ENCODE results near the gene ABCD1.
"Not testable (repeated sequence)": the region's sequence is repeated elsewhere in the genome, so short reads cannot be mapped to it uniquely, and the experiment has no call there.

ABCD1 gene

GRCh38 chrX:153734871-153735270 is 10.2 kb downstream of the ABCD1 start:
- DNase-seq (ENCODE audit: low spot score): no peak

- DNase-seq (ENCODE audit: low spot score): no peak
Observed at GRCh38 chrX:153735274-153735673, 10.6 kb downstream of the ABCD1 start.

- DNase-seq (ENCODE audit: low spot score): no peak
Observed at GRCh38 chrX:153736071-153736820, 11.6 kb downstream of the ABCD1 start.

- no peak for DNase-seq (ENCODE audit: low spot score)
Observed at GRCh38 chrX:153736871-153737441, 12.3 kb downstream of the ABCD1 start.

- no peak for DNase-seq (ENCODE audit: low spot score)
Observed at GRCh38 chrX:153738056-153738605, 13.5 kb downstream of the ABCD1 start.

- DNase-seq (ENCODE audit: low spot score): no peak
Observed at GRCh38 chrX:153739754-153740486, 15.3 kb downstream of the ABCD1 start.

- no peak for DNase-seq (ENCODE audit: low spot score)
Observed at GRCh38 chrX:153740631-153741222, 16.1 kb downstream of the ABCD1 start.

- no peak for DNase-seq (ENCODE audit: low spot score)
Observed at GRCh38 chrX:153741446-153741845, 16.8 kb downstream of the ABCD1 start.

- not testable (repeated sequence) for DNase-seq (ENCODE audit: low spot score)
Observed at GRCh38 chrX:153742111-153742510, 17.5 kb downstream of the ABCD1 start.

- DNase-seq (ENCODE audit: low spot score): not testable (repeated sequence)
Observed at GRCh38 chrX:153742796-153743467, 18.3 kb downstream of the ABCD1 start.

GRCh38 chrX:153743468-153744209 is 19.0 kb downstream of the ABCD1 start:
- not testable (repeated sequence) for DNase-seq (ENCODE audit: low spot score)

GRCh38 chrX:153744210-153745066 is 19.8 kb downstream of the ABCD1 start:
- no peak for DNase-seq (ENCODE audit: low spot score)

GRCh38 chrX:153745067-153745433 is 20.4 kb downstream of the ABCD1 start:
- not testable (repeated sequence) for DNase-seq (ENCODE audit: low spot score)

- DNase-seq (ENCODE audit: low spot score): no peak
Observed at GRCh38 chrX:153746359-153746758, 21.7 kb downstream of the ABCD1 start.

GRCh38 chrX:153746991-153747390 is 22.3 kb downstream of the ABCD1 start:
- not testable (repeated sequence) for DNase-seq (ENCODE audit: low spot score)

- not testable (repeated sequence) for DNase-seq (ENCODE audit: low spot score)
Observed at GRCh38 chrX:153749017-153749416, 24.4 kb downstream of the ABCD1 start.

- no peak for DNase-seq (ENCODE audit: low spot score)
Observed at GRCh38 chrX:153750127-153750774, 25.6 kb downstream of the ABCD1 start.

- DNase-seq (ENCODE audit: low spot score): no peak
Observed at GRCh38 chrX:153755136-153755535, 30.5 kb downstream of the ABCD1 start.

GRCh38 chrX:153761863-153762262 is 37.2 kb downstream of the ABCD1 start:
- no peak for DNase-seq (ENCODE audit: low spot score)
